HepG2 (cell line): ENCODE measurements around the gene TCF12. TPM values are rescaled to one million over a fixed set of nuclear protein-coding genes. Genes with fewer than 3 reads are reported as not detected.

ENCODE experiments used
- ARNT ChIP-seq: fragments of 450-650 bp; IDR thresholded peaks from 2 replicates; pipeline ENCODE4 v1.6.1; 2017
- CBFB ChIP-seq: sonication (generic); formaldehyde crosslinking; IDR thresholded peaks from 2 replicates; pipeline ENCODE4 v1.4.0; 2020; ENCODE audit warnings: missing genetic modification reagents
- KLF12 ChIP-seq: sonication (generic); formaldehyde crosslinking; IDR thresholded peaks from 2 replicates; pipeline ENCODE4 v1.4.0; 2020; ENCODE audit warnings: missing genetic modification reagents, borderline replicate concordance
- NAIF1 ChIP-seq: sonication (generic); formaldehyde crosslinking; IDR thresholded peaks from 2 replicates; pipeline ENCODE4 v1.5.0; 2020; ENCODE audit warnings: mild to moderate bottlenecking, missing genetic modification reagents, borderline replicate concordance
- NR2F6 ChIP-seq, 2 experiments: IDR thresholded peaks; 2 replicates each; pipeline ENCODE4 v1.6.1; 2016; ENCODE audit warnings: antibody characterized with exemption in 1 of 2, mild to moderate bottlenecking in 1 of 2
- SNAI1 ChIP-seq: sonication (generic); formaldehyde crosslinking; IDR thresholded peaks from 2 replicates; pipeline ENCODE4 v1.5.0; 2020; ENCODE audit warnings: mild to moderate bottlenecking, missing genetic modification reagents, borderline replicate concordance
- SNRNP70 ChIP-seq: fragments of 200-400 bp; formaldehyde crosslinking; IDR thresholded peaks from 2 replicates; pipeline ENCODE4 v1.6.1; 2017; ENCODE audit warnings: mild to moderate bottlenecking, low read depth, low read length, moderate library complexity
- ZBTB7B ChIP-seq: sonication (generic); formaldehyde crosslinking; IDR thresholded peaks from 2 replicates; pipeline ENCODE4 v1.4.0; 2020; ENCODE audit warnings: missing genetic modification reagents
- ZKSCAN1 ChIP-seq: fragments of 150-350 bp; IDR thresholded peaks from 2 replicates; pipeline ENCODE4 v1.6.1; 2014; ENCODE audit warnings: low read length
- ZNF549 ChIP-seq: sonication (generic); formaldehyde crosslinking; IDR thresholded peaks from 2 replicates; pipeline ENCODE4 v1.5.0; 2020; ENCODE audit warnings: missing genetic modification reagents
- ZNF780A ChIP-seq: sonication (generic); formaldehyde crosslinking; IDR thresholded peaks from 2 replicates; pipeline ENCODE4 v1.8.0; 2022; ENCODE audit warnings: mild to moderate bottlenecking, missing genetic modification reagents, moderate library complexity
- ZSCAN22 ChIP-seq: sonication (generic); formaldehyde crosslinking; IDR thresholded peaks from 2 replicates; pipeline ENCODE4 v1.4.0; 2020; ENCODE audit warnings: mild to moderate bottlenecking, missing genetic modification reagents
- polyA plus RNA-seq, 8 experiments: library from polyadenylated mRNA; depleted of rRNA in 3 of 8; stranded (reverse) in 7 of 8; unstranded in 1 of 8; fragments of >200 nt; fragmentation: Illumina TruSeq in 4 of 8; extraction: Trizol in 4 of 8; gene quantifications; 2 replicates each; pipeline versions ENCODE4 v1.2.1 to v1.2.3, GENCODE V29; 2011 to 2016; ENCODE audit warnings: low read depth in 4 of 8, missing spikeins in 1 of 8, mixed read lengths in 1 of 8; ENCODE audit not compliant: insufficient read depth in 1 of 8
- total RNA-seq, 5 experiments: library from RNA; depleted of rRNA; stranded (reverse); fragments of >200 nt; fragmentation: Illumina TruSeq; extraction: Trizol; gene quantifications; 2 replicates each; pipeline ENCODE4 v1.2.3, GENCODE V29; 2016; ENCODE audit warnings: low read depth in 1 of 5
- TF ChIP-seq, protein P1 (sequence below): sonication (generic); formaldehyde crosslinking; IDR thresholded peaks from 2 replicates; pipeline ENCODE4 v1.5.1; 2020; ENCODE audit warnings: mild to moderate bottlenecking, missing genetic modification reagents, moderate library complexity
- TF ChIP-seq, protein P2 (sequence below): sonication (generic); formaldehyde crosslinking; IDR thresholded peaks from 2 replicates; pipeline ENCODE4 v1.9.0; 2021; ENCODE audit warnings: missing genetic modification reagents, borderline replicate concordance
- TF ChIP-seq, protein P3 (sequence below): sonication (generic); formaldehyde crosslinking; IDR thresholded peaks from 2 replicates; pipeline ENCODE4 v1.4.0; 2020; ENCODE audit warnings: mild to moderate bottlenecking, low read depth, missing genetic modification reagents
- TF ChIP-seq, protein P4 (sequence below): sonication (generic); formaldehyde crosslinking; IDR thresholded peaks from 2 replicates; pipeline ENCODE4 v1.4.0; 2020; ENCODE audit warnings: missing genetic modification reagents, borderline replicate concordance

The TCF12 gene
- total and polyA plus RNA-seq, 2 of the 13 experiments (the other 11 are each of a cell fraction or from before 2014, with no cell fraction given), result 48.6 to 51.1 TPM

DNA sequence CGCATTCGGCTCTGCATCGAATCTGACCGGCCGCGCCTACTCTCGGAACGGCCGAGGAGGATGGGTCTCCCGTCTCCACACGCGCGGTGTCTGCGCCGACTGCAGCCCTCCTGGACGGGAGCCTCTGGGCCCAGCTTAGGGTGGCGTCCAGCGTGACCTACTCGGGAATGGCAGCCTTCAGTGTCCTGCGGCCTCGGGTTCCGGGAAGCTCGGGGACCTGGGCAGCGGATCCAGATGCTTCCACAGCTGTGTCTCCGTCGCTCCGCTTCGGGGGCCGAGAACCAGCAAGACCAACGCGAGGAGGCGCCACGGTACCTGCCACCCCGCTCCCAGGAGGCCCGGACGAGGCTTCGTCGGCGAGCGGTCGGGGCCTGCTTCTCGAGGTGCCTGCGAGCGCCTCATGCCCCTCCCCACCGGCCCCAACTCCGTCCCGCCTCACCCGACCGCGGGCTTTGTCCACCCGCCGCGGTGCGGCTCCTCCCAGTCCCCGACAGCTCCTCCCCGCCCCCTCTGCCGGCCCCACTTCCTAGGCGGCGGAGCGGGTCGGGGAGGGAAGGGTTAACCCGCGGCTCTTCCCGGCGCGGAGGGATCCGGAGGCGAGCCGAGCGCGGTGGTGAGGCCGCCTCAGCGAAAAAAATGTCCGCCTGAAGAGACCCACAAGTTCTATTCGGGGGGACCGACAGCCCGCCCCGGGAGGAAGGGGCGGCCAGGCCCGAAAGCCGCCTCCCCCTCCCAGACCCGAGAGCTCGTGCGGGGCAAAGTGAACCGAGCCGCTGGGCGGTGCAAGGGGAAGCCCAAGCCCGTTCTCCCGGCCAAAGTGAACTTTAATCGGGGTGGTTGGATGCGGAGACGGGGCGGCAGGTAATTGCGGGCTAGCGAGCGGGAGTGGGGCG lies at the start of gene TCF12 (continued):
- TF ChIP-seq, protein P1, sequence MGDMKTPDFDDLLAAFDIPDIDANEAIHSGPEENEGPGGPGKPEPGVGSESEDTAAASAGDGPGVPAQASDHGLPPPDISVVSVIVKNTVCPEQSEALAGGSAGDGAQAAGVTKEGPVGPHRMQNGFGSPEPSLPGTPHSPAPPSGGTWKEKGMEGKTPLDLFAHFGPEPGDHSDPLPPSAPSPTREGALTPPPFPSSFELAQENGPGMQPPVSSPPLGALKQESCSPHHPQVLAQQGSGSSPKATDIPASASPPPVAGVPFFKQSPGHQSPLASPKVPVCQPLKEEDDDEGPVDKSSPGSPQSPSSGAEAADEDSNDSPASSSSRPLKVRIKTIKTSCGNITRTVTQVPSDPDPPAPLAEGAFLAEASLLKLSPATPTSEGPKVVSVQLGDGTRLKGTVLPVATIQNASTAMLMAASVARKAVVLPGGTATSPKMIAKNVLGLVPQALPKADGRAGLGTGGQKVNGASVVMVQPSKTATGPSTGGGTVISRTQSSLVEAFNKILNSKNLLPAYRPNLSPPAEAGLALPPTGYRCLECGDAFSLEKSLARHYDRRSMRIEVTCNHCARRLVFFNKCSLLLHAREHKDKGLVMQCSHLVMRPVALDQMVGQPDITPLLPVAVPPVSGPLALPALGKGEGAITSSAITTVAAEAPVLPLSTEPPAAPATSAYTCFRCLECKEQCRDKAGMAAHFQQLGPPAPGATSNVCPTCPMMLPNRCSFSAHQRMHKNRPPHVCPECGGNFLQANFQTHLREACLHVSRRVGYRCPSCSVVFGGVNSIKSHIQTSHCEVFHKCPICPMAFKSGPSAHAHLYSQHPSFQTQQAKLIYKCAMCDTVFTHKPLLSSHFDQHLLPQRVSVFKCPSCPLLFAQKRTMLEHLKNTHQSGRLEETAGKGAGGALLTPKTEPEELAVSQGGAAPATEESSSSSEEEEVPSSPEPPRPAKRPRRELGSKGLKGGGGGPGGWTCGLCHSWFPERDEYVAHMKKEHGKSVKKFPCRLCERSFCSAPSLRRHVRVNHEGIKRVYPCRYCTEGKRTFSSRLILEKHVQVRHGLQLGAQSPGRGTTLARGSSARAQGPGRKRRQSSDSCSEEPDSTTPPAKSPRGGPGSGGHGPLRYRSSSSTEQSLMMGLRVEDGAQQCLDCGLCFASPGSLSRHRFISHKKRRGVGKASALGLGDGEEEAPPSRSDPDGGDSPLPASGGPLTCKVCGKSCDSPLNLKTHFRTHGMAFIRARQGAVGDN, result peak; percentile 93
- TF ChIP-seq, protein P2, sequence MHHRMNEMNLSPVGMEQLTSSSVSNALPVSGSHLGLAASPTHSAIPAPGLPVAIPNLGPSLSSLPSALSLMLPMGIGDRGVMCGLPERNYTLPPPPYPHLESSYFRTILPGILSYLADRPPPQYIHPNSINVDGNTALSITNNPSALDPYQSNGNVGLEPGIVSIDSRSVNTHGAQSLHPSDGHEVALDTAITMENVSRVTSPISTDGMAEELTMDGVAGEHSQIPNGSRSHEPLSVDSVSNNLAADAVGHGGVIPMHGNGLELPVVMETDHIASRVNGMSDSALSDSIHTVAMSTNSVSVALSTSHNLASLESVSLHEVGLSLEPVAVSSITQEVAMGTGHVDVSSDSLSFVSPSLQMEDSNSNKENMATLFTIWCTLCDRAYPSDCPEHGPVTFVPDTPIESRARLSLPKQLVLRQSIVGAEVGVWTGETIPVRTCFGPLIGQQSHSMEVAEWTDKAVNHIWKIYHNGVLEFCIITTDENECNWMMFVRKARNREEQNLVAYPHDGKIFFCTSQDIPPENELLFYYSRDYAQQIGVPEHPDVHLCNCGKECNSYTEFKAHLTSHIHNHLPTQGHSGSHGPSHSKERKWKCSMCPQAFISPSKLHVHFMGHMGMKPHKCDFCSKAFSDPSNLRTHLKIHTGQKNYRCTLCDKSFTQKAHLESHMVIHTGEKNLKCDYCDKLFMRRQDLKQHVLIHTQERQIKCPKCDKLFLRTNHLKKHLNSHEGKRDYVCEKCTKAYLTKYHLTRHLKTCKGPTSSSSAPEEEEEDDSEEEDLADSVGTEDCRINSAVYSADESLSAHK (CRISPR knock-in tag), result no peak
- TF ChIP-seq ZNF780A (CRISPR knock-in tag) (no peak), ZNF549 (CRISPR knock-in tag) (no peak), ARNT (no peak), ZKSCAN1 (no peak), ZBTB7B (CRISPR knock-in tag) (peak; percentile 87), KLF12 (CRISPR knock-in tag) (peak; percentile 89; the same call in 1 of the 2 replicates), NR2F6 (IDR thresholded peaks at IDR 0.05) (no peak), NR2F6 (CRISPR knock-in tag; IDR thresholded peaks at IDR 0.05) (peak; percentile 43; the same call in 1 of the 2 replicates), ZSCAN22 (CRISPR knock-in tag) (no peak), SNRNP70 (no peak), NAIF1 (CRISPR knock-in tag) (no peak), SNAI1 (CRISPR knock-in tag) (no peak), CBFB (CRISPR knock-in tag) (peak; percentile 91)
- TF ChIP-seq, protein P3, sequence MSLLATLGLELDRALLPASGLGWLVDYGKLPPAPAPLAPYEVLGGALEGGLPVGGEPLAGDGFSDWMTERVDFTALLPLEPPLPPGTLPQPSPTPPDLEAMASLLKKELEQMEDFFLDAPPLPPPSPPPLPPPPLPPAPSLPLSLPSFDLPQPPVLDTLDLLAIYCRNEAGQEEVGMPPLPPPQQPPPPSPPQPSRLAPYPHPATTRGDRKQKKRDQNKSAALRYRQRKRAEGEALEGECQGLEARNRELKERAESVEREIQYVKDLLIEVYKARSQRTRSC (CRISPR knock-in tag), result no peak
- TF ChIP-seq, protein P4, sequence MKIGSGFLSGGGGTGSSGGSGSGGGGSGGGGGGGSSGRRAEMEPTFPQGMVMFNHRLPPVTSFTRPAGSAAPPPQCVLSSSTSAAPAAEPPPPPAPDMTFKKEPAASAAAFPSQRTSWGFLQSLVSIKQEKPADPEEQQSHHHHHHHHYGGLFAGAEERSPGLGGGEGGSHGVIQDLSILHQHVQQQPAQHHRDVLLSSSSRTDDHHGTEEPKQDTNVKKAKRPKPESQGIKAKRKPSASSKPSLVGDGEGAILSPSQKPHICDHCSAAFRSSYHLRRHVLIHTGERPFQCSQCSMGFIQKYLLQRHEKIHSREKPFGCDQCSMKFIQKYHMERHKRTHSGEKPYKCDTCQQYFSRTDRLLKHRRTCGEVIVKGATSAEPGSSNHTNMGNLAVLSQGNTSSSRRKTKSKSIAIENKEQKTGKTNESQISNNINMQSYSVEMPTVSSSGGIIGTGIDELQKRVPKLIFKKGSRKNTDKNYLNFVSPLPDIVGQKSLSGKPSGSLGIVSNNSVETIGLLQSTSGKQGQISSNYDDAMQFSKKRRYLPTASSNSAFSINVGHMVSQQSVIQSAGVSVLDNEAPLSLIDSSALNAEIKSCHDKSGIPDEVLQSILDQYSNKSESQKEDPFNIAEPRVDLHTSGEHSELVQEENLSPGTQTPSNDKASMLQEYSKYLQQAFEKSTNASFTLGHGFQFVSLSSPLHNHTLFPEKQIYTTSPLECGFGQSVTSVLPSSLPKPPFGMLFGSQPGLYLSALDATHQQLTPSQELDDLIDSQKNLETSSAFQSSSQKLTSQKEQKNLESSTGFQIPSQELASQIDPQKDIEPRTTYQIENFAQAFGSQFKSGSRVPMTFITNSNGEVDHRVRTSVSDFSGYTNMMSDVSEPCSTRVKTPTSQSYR, result peak; percentile 70; the same call in 1 of the 2 replicates
